MM.1S (cell line): ENCODE results near the gene SLC8B1.

Experiments
- DNase-seq: peaks from one replicate; pipeline ENCODE4 v3.0.0-alpha.2; 2015
- H2AFZ ChIP-seq: fragments of 300-600 bp; sonication (generic); 2 replicates; pipeline ENCODE4 v1.6.0; 2016; ENCODE audit warnings: antibody characterized with exemption, low read length
- H3F3A ChIP-seq: fragments of 300-600 bp; sonication (generic); 2 replicates; pipeline ENCODE4 v1.6.1; 2016; ENCODE audit warnings: mild to moderate bottlenecking, antibody characterized with exemption, low read length, moderate library complexity, mixed read lengths; ENCODE audit not compliant: insufficient read depth
- H3K27ac ChIP-seq: fragments of 300-600 bp; sonication (generic); 2 replicates; pipeline ENCODE4 v1.5.1; 2016; ENCODE audit warnings: mild to moderate bottlenecking, low read length
- H3K27me3 ChIP-seq: fragments of 300-600 bp; sonication (generic); replicated peaks from 2 replicates; pipeline ENCODE4 v1.6.0; 2016; ENCODE audit warnings: low read length; ENCODE audit not compliant: insufficient read depth
- H3K36me3 ChIP-seq: fragments of 300-600 bp; sonication (generic); replicated peaks from 2 replicates; pipeline ENCODE4 v1.6.1; 2016; ENCODE audit warnings: mild to moderate bottlenecking, low read length, mixed read lengths; ENCODE audit not compliant: insufficient read depth
- H3K4me1 ChIP-seq: fragments of 300-600 bp; sonication (generic); 2 replicates; pipeline ENCODE4 v1.6.1; 2016; ENCODE audit warnings: low read length, mixed read lengths
- H3K4me2 ChIP-seq: fragments of 300-600 bp; sonication (generic); 2 replicates; pipeline ENCODE4 v1.6.0; 2016; ENCODE audit warnings: low read depth, low read length
- H3K4me3 ChIP-seq: fragments of 300-600 bp; sonication (generic); 2 replicates; pipeline ENCODE4 v1.5.1; 2016; ENCODE audit warnings: low read length, mixed read lengths
- H3K79me2 ChIP-seq: fragments of 300-600 bp; sonication (generic); 2 replicates; pipeline ENCODE4 v1.6.1; 2016; ENCODE audit warnings: mixed run types, low read length, mixed read lengths
- H3K9ac ChIP-seq: fragments of 300-600 bp; sonication (generic); 2 replicates; pipeline ENCODE4 v1.6.1; 2016; ENCODE audit warnings: low read length, mixed read lengths
- H3K9me2 ChIP-seq: fragments of 300-600 bp; sonication (generic); replicated peaks from 2 replicates; pipeline ENCODE4 v1.6.1; 2016; ENCODE audit warnings: mild to moderate bottlenecking, low read length, mixed read lengths; ENCODE audit not compliant: insufficient read depth
- H3K9me3 ChIP-seq: fragments of 300-600 bp; sonication (generic); replicated peaks from 2 replicates; pipeline ENCODE4 v1.6.1; 2016; ENCODE audit warnings: mild to moderate bottlenecking, low read length, mixed read lengths; ENCODE audit not compliant: insufficient read depth
- H4K20me1 ChIP-seq: fragments of 300-600 bp; sonication (generic); 2 replicates; pipeline ENCODE4 v1.6.1; 2016; ENCODE audit warnings: mild to moderate bottlenecking, low read length, moderate library complexity, mixed read lengths; ENCODE audit not compliant: insufficient read depth
- CTCF ChIP-seq: fragments of 300-600 bp; sonication (generic); IDR thresholded peaks from 2 replicates; pipeline ENCODE4 v1.5.1; 2016; ENCODE audit warnings: antibody characterized with exemption, low read length, mixed read lengths
- EZH2 ChIP-seq: fragments of 300-600 bp; sonication (generic); optimal IDR thresholded peaks from 2 replicates; pipeline ENCODE3; 2017; ENCODE audit warnings: low read depth, mild to moderate bottlenecking, antibody characterized with exemption, low read length, mixed read lengths
- EZH2phosphoT487 ChIP-seq: fragments of 300-600 bp; sonication (generic); IDR thresholded peaks from 2 replicates; pipeline ENCODE4 v1.6.1; 2018; ENCODE audit warnings: antibody characterized with exemption, low read length

Gene SLC8B1

GRCh38 chr12:113298472-113298817 is 36.5 kb downstream of the SLC8B1 start:
- Histone ChIP-seq H2AFZ (no peak overlapping the region), H3K4me2 (no peak overlapping the region), H3K4me1 (no peaks in the 10 kb centered on the region), H3K9me2 (no peaks in the 10 kb centered on the region), H3K9ac (no peak overlapping the region), H3K36me3 (no peaks in the 10 kb centered on the region), H3K9me3 (no peaks in the 10 kb centered on the region), H3K79me2 (no peaks in the 10 kb centered on the region), H3K4me3 (no peak overlapping the region), H4K20me1 (no peaks in the 10 kb centered on the region), H3F3A (no peaks in the 10 kb centered on the region), H3K27me3 (no peaks in the 10 kb centered on the region), H3K27ac (no peak overlapping the region)
- DNase-seq, result no peak
- TF ChIP-seq CTCF, result no peak
- no peak for TF ChIP-seq EZH2
- TF ChIP-seq EZH2phosphoT487, result no peak

GRCh38 chr12:113297621-113298471 is 37.1 kb downstream of the SLC8B1 start:
- Histone ChIP-seq H3K9me2 (no peaks in the 10 kb centered on the region), H3K9ac (no peak overlapping the region), H4K20me1 (no peaks in the 10 kb centered on the region), H2AFZ (no peak overlapping the region), H3K4me2 (no peak overlapping the region), H3K27ac (no peak overlapping the region), H3K27me3 (no peaks in the 10 kb centered on the region), H3K79me2 (no peaks in the 10 kb centered on the region), H3K36me3 (no peaks in the 10 kb centered on the region), H3K4me1 (no peaks in the 10 kb centered on the region), H3F3A (no peaks in the 10 kb centered on the region), H3K9me3 (no peaks in the 10 kb centered on the region), H3K4me3 (no peak overlapping the region)
- no peak for TF ChIP-seq EZH2phosphoT487
- no peak for TF ChIP-seq CTCF
- DNase-seq, result no peak

GRCh38 chr12:113297214-113297587 is 37.7 kb downstream of the SLC8B1 start:
- Histone ChIP-seq H3K9me2 (no peaks in the 10 kb centered on the region), H4K20me1 (no peaks in the 10 kb centered on the region), H3K4me1 (no peaks in the 10 kb centered on the region), H3K27me3 (no peaks in the 10 kb centered on the region), H3K9me3 (no peaks in the 10 kb centered on the region), H3F3A (no peaks in the 10 kb centered on the region), H3K4me2 (no peak overlapping the region), H3K36me3 (no peaks in the 10 kb centered on the region), H3K79me2 (no peaks in the 10 kb centered on the region), H3K9ac (no peak overlapping the region), H3K4me3 (no peak overlapping the region), H2AFZ (no peak overlapping the region), H3K27ac (no peak overlapping the region)
- TF ChIP-seq EZH2phosphoT487 (no peak), CTCF (no peak), EZH2 (no peak)
- no peak for DNase-seq
